Measurements from ENCODE around the gene SIL1. TPM values are rescaled to one million over a fixed set of nuclear protein-coding genes. Genes with fewer than 3 reads are reported as not detected.

The SIL1 gene
- total and polyA plus RNA-seq, 10 donors = 23.4 to 42.3 (median 32.6) TPM

DNA sequence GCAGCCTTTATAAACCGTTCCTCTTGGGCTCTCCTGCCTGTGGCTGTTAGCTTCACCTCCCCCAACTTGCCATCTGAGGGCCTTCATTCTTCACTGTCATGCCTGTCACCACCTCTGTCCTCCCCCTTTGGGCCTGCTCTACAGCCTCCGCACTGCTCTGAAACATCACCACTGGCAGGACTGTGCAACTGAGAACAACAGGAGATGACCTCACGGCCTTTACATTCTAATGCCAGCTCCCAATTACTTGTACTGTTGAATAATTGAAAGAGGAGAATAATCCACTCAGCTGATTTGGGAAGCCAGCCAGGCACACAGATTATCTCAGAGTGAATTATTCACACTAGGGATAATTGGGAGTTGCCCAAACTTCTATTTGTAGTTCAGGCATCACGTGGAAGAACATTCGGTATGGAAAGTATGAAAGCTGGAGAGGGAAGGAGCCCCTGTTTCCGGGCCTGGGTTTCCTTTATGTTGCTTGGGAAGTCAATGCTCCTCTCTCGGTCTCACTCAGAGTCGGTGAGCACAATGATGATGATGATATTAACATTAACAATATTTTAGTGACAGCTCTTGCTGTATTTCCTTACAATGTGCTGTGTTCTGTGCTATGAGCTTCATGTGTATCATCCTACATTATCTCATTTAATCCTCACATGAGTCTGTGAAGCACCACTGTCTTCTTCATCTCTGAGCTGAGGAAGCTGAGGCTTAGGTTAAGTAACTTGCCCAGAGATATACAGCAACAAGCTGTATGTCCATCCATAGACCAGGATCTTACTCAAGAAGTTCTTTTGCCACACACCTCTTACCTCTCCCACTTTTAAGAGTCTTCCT is 223.7 kb downstream of the SIL1 start:
- Histone ChIP-seq H3K4me3 (no peak overlapping the region), H3K27me3 (replicated peaks in 1 of 7) (no peaks in the 10 kb centered on the region), H3K27ac (peak overlapping the region in 7 of 8 donors; percentile 41 to 63 (median 51)), H3K36me3 (no peaks in the 10 kb centered on the region), H3K9me3 (no peaks in the 10 kb centered on the region), H3K4me1 (peaks cover 0 to 22% (median 11%) of the 10 kb centered on the region in 6 donors)
- intact Hi-C loops (cut with DNase I; ENCODE audit: low total_unique reads) = no loop called here
- TF ChIP-seq, protein P1, sequence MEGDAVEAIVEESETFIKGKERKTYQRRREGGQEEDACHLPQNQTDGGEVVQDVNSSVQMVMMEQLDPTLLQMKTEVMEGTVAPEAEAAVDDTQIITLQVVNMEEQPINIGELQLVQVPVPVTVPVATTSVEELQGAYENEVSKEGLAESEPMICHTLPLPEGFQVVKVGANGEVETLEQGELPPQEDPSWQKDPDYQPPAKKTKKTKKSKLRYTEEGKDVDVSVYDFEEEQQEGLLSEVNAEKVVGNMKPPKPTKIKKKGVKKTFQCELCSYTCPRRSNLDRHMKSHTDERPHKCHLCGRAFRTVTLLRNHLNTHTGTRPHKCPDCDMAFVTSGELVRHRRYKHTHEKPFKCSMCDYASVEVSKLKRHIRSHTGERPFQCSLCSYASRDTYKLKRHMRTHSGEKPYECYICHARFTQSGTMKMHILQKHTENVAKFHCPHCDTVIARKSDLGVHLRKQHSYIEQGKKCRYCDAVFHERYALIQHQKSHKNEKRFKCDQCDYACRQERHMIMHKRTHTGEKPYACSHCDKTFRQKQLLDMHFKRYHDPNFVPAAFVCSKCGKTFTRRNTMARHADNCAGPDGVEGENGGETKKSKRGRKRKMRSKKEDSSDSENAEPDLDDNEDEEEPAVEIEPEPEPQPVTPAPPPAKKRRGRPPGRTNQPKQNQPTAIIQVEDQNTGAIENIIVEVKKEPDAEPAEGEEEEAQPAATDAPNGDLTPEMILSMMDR (IDR thresholded peaks at IDR 0.05 in 8 of 11, conservative IDR thresholded peaks at IDR 0.05 in 3 of 11) = no peak
- TF ChIP-seq POLR2A (IDR thresholded peaks at IDR 0.05) = no peak
- TF ChIP-seq POLR2AphosphoS5 (IDR thresholded peaks at IDR 0.05) = peak in 2 of 3 donors; percentile 16 to 18
- 69 to 80% (median 74%) methylated on average over 8 of the region's 8 CpGs for WGBS, 5 donors
- no peak for DNase-seq

DNA sequence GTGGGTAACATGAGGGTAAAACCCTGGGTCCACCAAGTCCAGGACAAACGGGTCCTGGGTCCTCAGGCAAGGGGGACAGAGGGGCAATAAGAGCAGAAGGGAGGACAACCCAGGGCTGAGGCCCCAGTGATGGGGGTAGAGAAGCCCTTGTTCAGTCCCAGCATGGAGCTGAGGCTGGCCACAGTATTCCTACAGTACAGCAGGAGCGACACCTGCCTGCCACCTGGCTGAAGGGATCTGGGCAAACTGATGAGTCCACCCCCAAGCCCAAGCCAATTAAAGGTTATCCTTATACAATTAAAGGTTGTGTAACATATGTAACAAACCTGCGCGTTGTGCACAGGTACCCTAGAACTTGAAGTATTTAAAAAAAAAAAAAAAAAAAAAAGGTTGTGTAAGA is 225.3 kb downstream of the SIL1 start:
- H3K27ac ChIP-seq = no peak overlapping the region
- H3K27me3 ChIP-seq (replicated peaks in 1 of 7) = no peaks in the 10 kb centered on the region
- intact Hi-C loops (cut with DNase I; ENCODE audit: low total_unique reads) = no loop called here
- WGBS, 5 donors = 87 to 98% (median 94%) methylated on average over 4 of the region's 4 CpGs
- H3K4me1 ChIP-seq = peaks cover 0 to 22% (median 11%) of the 10 kb centered on the region in 6 donors
- no peak for DNase-seq
- H3K4me3 ChIP-seq = no peak overlapping the region
- H3K36me3 ChIP-seq = no peaks in the 10 kb centered on the region
- TF ChIP-seq POLR2AphosphoS5 (IDR thresholded peaks at IDR 0.05) (no peak), POLR2A (IDR thresholded peaks at IDR 0.05) (no peak)
- TF ChIP-seq, protein P1 (IDR thresholded peaks at IDR 0.05 in 8 of 11, conservative IDR thresholded peaks at IDR 0.05 in 3 of 11) = no peak
- H3K9me3 ChIP-seq = no peaks in the 10 kb centered on the region

DNA sequence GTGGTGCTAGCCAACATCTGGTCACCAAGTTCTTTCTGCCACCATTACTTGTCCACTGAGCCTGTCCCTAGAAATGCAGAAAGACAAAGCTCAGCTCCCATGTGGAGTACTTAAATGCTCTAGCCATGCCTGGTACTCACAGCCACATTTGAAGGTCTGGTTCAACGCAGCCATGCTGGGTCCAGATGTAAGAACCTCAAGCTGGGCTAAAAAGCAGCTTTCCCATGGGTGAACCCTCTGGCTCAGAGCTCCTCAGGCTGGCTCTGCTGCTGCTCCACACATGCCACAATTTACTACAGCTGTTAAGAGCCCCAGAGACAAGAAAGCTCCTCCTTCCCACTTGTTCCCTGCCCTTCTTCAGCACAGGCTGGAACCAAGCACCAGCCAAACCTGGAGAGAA is 225.9 kb downstream of the SIL1 start:
- TF ChIP-seq POLR2AphosphoS5 (IDR thresholded peaks at IDR 0.05) (no peak), POLR2A (IDR thresholded peaks at IDR 0.05) (no peak)
- TF ChIP-seq, protein P1 (IDR thresholded peaks at IDR 0.05 in 8 of 11, conservative IDR thresholded peaks at IDR 0.05 in 3 of 11) = no peak
- Histone ChIP-seq H3K4me3 (no peak overlapping the region), H3K9me3 (no peaks in the 10 kb centered on the region), H3K27me3 (replicated peaks in 1 of 7) (no peaks in the 10 kb centered on the region), H3K27ac (no peak overlapping the region), H3K36me3 (no peaks in the 10 kb centered on the region), H3K4me1 (peaks cover 0 to 22% (median 11%) of the 10 kb centered on the region in 6 donors)
- intact Hi-C loops (cut with DNase I; ENCODE audit: low total_unique reads) = no loop called here
- WGBS, 5 donors = 89 to 100% (median 90%) methylated on average over 1 of the region's 1 CpG
- DNase-seq = no peak

DNA sequence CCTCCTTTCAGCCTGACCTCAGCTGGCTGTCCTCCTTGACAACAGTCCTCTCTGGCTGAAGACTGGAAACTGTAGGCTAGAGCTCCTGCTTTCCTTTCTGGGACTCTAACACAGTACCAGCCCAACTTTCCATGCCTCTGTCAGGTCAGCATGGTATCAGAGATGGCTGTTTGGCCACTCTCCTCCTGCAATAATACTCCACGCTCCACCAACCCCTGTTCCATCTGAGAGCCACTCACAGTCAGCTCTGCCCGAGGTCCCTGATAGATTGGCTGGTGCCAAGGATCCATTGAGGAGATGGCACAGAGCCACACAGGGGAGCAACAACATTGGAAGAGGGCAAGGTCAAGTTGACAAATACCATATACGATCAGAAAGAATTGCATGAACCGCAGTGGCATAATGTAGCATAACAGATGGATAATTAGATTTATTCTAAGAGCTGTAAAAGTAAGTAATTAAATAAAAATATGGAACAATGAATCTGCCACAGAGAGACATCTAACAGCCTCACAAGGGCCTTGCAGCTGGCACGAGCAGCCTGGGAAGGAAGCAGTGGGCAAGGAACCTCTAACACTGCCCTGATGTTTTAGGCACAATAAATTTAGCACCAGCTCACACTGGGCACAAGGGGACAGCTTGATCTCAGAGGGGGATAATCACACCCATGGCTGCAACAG is 228.7 kb downstream of the SIL1 start:
- Histone ChIP-seq H3K27ac (no peak overlapping the region), H3K27me3 (replicated peaks in 1 of 7) (no peaks in the 10 kb centered on the region), H3K36me3 (no peaks in the 10 kb centered on the region), H3K4me1 (peaks cover 0 to 16% (median 9%) of the 10 kb centered on the region in 6 donors), H3K4me3 (no peak overlapping the region), H3K9me3 (no peaks in the 10 kb centered on the region)
- WGBS, 5 donors = 86 to 94% (median 88%) methylated on average over 5 of the region's 5 CpGs
- intact Hi-C loops (cut with DNase I; ENCODE audit: low total_unique reads) = no loop called here
- peak; percentile 23 for DNase-seq
- TF ChIP-seq, protein P1 (IDR thresholded peaks at IDR 0.05 in 8 of 11, conservative IDR thresholded peaks at IDR 0.05 in 3 of 11) = no peak
- TF ChIP-seq POLR2A (IDR thresholded peaks at IDR 0.05) = no peak

Measured in spleen (tissue), 11 donors.